ENCODE measurements around the gene MXI1. TPM values are rescaled to one million over a fixed set of nuclear protein-coding genes. Genes with fewer than 3 reads are reported as not detected.

Gene MXI1
- total RNA-seq (2014; rRNA removed; shearing (Covaris generic)) (5.1 and 6.9 TPM in 2 replicates), polyA plus RNA-seq (2016; fragmentation: Nextera tagmentation; extraction: Ambion mirVana) (8.5 and 8.6 TPM in 2 replicates)
- long read RNA-seq, partial matches to known transcripts: 1 of 9 reads
- long read RNA-seq, other reads (novel, unspliced or antisense): 6 of 9 reads

GRCh38 chr10:110207011-110207804 lies at the start of gene MXI1:
TSS of gene MXI1 (plus strand) at chr10:110207605. CDS start at chr10:110207809, 204 bp downstream.
- Histone ChIP-seq H3K27ac (ENCODE audit: low read depth) (no peak within 1 kb of the TSS), H3K4me1 (ENCODE audit: insufficient read depth) (peaks cover 34% of the 10 kb centered on the region), H3K27me3 (ENCODE audit: insufficient read depth) (peaks cover 85% of the 10 kb centered on the region), H3K36me3 (ENCODE audit: insufficient read depth) (no peaks in the 10 kb centered on the region), H3K4me2 (peak within 1 kb of the TSS; percentile 99), H3K4me3 (peak within 1 kb of the TSS; percentile 91), H3F3A (replicated peaks; ENCODE audit: low read depth) (0 out of 2 replicates have a peak, but pooled peaks cover 12% of the 10 kb centered on the region), H4K20me1 (replicated peaks; ENCODE audit: insufficient read depth) (0 out of 2 replicates have a peak, but pooled peaks cover 3% of the 10 kb centered on the region), H3K9me2 (ENCODE audit: insufficient read depth) (no peaks in the 10 kb centered on the region), H2AFZ (peak within 1 kb of the TSS; percentile 81), H3K79me2 (replicated peaks; ENCODE audit: insufficient read depth) (no peaks in the 10 kb centered on the region)
- Mint-ChIP-seq H3K27me3 (ENCODE audit: insufficient read depth, low read depth, poor library complexity) (peaks cover 78% of the 10 kb centered on the region), H3K36me3 (ENCODE audit: low read depth) (no peaks in the 10 kb centered on the region; the same call in 2 of the 3 replicates), H3K27ac (no peak within 1 kb of the TSS), H3K4me1 (peaks cover 39% of the 10 kb centered on the region), H3K9me3 (no peaks in the 10 kb centered on the region), H3K4me3 (peak within 1 kb of the TSS; percentile 90)
- 0 out of 2 replicates have a peak, but pooled peaks have one; percentile 48 for TF ChIP-seq POLR2AphosphoS5 (IDR thresholded peaks at IDR 0.05; ENCODE audit: low read depth)
- no peak for TF ChIP-seq ZNF114 (CRISPR knock-in tag; IDR thresholded peaks at IDR 0.05)
- TF ChIP-seq ETS1 (IDR thresholded peaks at IDR 0.05): no peak
- TF ChIP-seq ZNF462 (CRISPR knock-in tag; IDR thresholded peaks at IDR 0.05): no peak
- peak; percentile 36; the same call in 1 of the 2 replicates for TF ChIP-seq CREB1 (CRISPR knock-in tag; IDR thresholded peaks at IDR 0.05; ENCODE audit: low read depth)
- no peak for TF ChIP-seq NANOG (IDR thresholded peaks at IDR 0.05; ENCODE audit: borderline replicate concordance)
- no peak for TF ChIP-seq CTCF (conservative IDR thresholded peaks at IDR 0.05; ENCODE audit: low read depth in 2 of 2)
- ATAC-seq: peak; percentile 49
- DNase-seq (ENCODE audit: low spot score): peak; percentile 90

Data from GM23338 (cell line).